Retinal pigment epithelial cell (primary cell): Measurements from ENCODE around the gene CENPN.

ENCODE experiments used
- DNase-seq: peaks from one replicate; pipeline ENCODE4 v3.0.0-alpha.2; 2010; ENCODE audit warnings: low read depth
- H3K4me3 ChIP-seq: 2 replicates; pipeline ENCODE4 v1.5.1; 2011; ENCODE audit warnings: mild to moderate bottlenecking, low read length, control low read depth, moderate library complexity
- CTCF ChIP-seq: conservative IDR thresholded peaks from 2 replicates; pipeline ENCODE4 v1.5.1; 2011; ENCODE audit warnings: low read depth, low read length, control low read depth, inconsistent platforms

The CENPN gene

GRCh38 chr16:81006813-81007695 is at the start of gene CENPN, which contains the start of gene CMC2:
Gene CENPN (plus strand): TSS chr16:81007214. CDS start chr16:81011940, 4,726 bp downstream.
Gene CMC2 (minus strand): TSS chr16:81006885. CDS start chr16:80997394, 9,491 bp downstream.
- TF ChIP-seq CTCF = no peak
- H3K4me3 ChIP-seq = peak within 1 kb of the TSS; percentile 94
- DNase-seq = peak; percentile 96

GRCh38 chr16:80958284-80958683 is 48.7 kb upstream of the CENPN start:
- H3K4me3 ChIP-seq = no peak overlapping the region
- no peak for TF ChIP-seq CTCF
- no peak for DNase-seq

- no peak overlapping the region for H3K4me3 ChIP-seq
- no peak for DNase-seq
- TF ChIP-seq CTCF = no peak
Measured at GRCh38 chr16:80962879-80963278, 44.1 kb upstream of the CENPN start.

- H3K4me3 ChIP-seq = no peak overlapping the region
- no peak for TF ChIP-seq CTCF
- no peak for DNase-seq
Measured at GRCh38 chr16:80964351-80964750, 42.7 kb upstream of the CENPN start.

- H3K4me3 ChIP-seq = no peak overlapping the region
- no peak for DNase-seq
- no peak for TF ChIP-seq CTCF
Measured at GRCh38 chr16:80966617-80967016, 40.4 kb upstream of the CENPN start.

- TF ChIP-seq CTCF = peak; percentile 11
- no peak overlapping the region for H3K4me3 ChIP-seq
- peak; percentile 34 for DNase-seq
Measured at GRCh38 chr16:80968386-80969113, 38.5 kb upstream of the CENPN start.
